GM18951 (cell line): ENCODE results near the gene HYCC2.
"Not testable (repeated sequence)": the region's sequence is repeated elsewhere in the genome, so short reads cannot be mapped to it uniquely, and the experiment has no call there.

ENCODE experiments used
- POLR2A ChIP-seq: IDR thresholded peaks from 4 replicates; pipeline ENCODE4 v1.6.1; 2011; ENCODE audit warnings: mild to moderate bottlenecking; ENCODE audit not compliant: insufficient read length, insufficient read depth; ENCODE audit errors: extremely low read depth
- in situ Hi-C: fragments of 300-500 bp; cut with MboI; formaldehyde crosslinking; loops from one replicate; pipeline ENCODE4 v1.12.0; 2022; ENCODE audit warnings: low sequenced_read_pairs, mixed read lengths, inconsistent platforms; ENCODE audit not compliant: unreplicated experiment

The HYCC2 gene

GRCh38 chr2:201071479-201072200 is at the start of gene HYCC2, which contains the start of gene NDUFB3:
TSS of gene HYCC2 (minus strand) at chr2:201071671. CDS start at chr2:201024009, 47,662 bp downstream.
TSS of gene NDUFB3 (plus strand) at chr2:201072001. CDS start at chr2:201078883, 6,882 bp downstream.
- in situ Hi-C loops = loop anchor here (10.0 kb wide), 1 partner anchor 167 kb away; no protein-coding TSS in a partner anchor
- peak; percentile 72 for TF ChIP-seq POLR2A

GRCh38 chr2:201118961-201119854 is 47.7 kb upstream of the HYCC2 start:
- TF ChIP-seq POLR2A = peak; percentile 47
- in situ Hi-C loops = no loop called here

GRCh38 chr2:201118121-201118960 is 46.9 kb upstream of the HYCC2 start:
- TF ChIP-seq POLR2A = peak; percentile 76
- in situ Hi-C loops = no loop called here

GRCh38 chr2:201117735-201118094 is 46.2 kb upstream of the HYCC2 start:
- in situ Hi-C loops = not testable (repeated sequence)

- in situ Hi-C loops = no loop called here
- TF ChIP-seq POLR2A = peak; percentile 48
These were observed 45.7 kb upstream of the HYCC2 start for GRCh38 chr2:201116959-201117734.

GRCh38 chr2:201116115-201116958 is 44.9 kb upstream of the HYCC2 start, which contains the start of gene CFLAR:
TSS of gene CFLAR (plus strand) at chr2:201116164. CDS start at chr2:201129866, 13,702 bp downstream.
- in situ Hi-C loops = no loop called here
- TF ChIP-seq POLR2A = peak; percentile 96

GRCh38 chr2:201114846-201115245 is 43.4 kb upstream of the HYCC2 start:
- TF ChIP-seq POLR2A = no peak
- in situ Hi-C loops = no loop called here

GRCh38 chr2:201114350-201114749 is 42.9 kb upstream of the HYCC2 start:
- TF ChIP-seq POLR2A = no peak
- in situ Hi-C loops = no loop called here

- no peak for TF ChIP-seq POLR2A
- in situ Hi-C loops = no loop called here
These were observed 39.6 kb upstream of the HYCC2 start for GRCh38 chr2:201111096-201111495.

GRCh38 chr2:201110615-201111014 is 39.1 kb upstream of the HYCC2 start:
- in situ Hi-C loops = no loop called here

GRCh38 chr2:201109186-201109585 is 37.7 kb upstream of the HYCC2 start:
- TF ChIP-seq POLR2A = no peak
- in situ Hi-C loops = no loop called here

More at GRCh38 chr2:201110615-201111014, 39.1 kb upstream of the HYCC2 start:
- no peak for TF ChIP-seq POLR2A
